ENCODE measurements around the gene GGA2.
"Not testable (repeated sequence)": the region's sequence is repeated elsewhere in the genome, so short reads cannot be mapped to it uniquely, and the experiment has no call there.

GGA2 gene

DNA sequence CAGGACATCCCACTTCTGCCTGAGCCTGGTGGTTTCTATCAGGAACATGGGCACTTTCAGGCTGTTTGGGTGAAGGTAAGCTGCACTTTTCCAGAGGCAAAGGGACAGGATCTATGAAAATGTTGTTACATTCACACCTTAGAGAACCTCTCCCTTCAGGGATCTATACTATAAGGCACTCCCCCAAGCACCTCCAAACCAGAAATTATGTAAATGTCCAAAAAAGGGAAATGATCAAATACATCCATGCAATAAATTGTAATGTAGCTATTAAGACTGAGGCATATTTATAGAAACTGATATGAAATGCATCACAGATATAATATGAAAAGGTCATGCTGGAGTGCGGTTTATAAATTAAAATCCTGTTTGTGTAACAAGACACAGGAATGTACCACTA, 34.0 kb downstream of the GGA2 start:
- DNase-seq (ENCODE audit: low read depth) = no peak

DNA sequence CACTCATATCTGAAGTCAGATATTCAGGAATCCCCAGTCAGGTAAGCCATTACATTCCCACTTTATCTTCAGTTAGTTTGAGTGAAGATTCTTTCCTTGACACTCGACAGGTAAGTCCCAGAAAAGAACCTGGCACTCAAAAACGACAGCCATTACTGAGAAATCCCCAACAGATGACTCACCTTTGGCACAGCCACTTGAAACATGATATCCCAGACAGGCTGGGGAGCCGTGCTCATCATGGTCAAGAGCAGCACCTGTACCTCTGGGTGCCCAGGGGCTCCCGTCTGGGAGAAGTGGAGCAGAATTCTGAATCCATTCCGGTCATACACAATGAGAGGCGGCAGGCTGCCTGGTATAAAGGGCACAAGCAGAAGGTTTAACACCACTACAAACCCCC, 40.5 kb downstream of the GGA2 start:
- no peak for DNase-seq (ENCODE audit: low read depth)

DNA sequence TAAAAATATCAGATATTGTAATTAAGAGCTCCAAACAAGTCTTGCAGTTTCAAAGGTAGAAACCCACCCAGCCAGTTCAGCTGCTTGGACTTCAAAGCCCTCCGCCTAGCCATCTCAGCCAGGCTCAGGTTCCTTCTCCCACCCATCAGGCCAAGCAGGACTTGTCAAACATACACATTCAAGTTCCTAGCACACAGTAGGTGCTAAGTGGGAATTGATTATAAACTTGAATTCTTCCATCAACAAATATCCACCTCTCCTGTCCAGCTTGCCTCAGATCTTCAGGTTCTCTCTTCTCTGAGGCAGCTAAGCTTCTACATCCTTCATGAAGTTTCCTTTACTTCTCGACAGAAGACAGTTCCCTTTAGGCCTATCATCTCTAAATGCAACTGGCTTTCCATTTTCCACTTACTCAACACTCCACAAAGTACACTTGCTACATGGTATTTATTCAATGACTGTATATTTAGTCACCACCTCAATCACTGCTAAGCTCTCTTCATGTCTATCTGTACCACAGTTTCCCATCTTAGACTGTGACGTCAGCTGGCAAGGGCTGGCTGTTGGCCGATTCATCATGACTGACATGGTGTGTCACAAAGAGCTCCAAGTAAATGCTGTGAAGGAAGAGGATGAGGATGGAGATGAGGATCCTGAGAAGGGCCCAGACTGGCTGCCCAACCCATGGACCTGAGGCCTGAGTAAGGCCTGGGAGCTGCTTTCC, 44.0 kb downstream of the GGA2 start:
- no peak for DNase-seq (ENCODE audit: low read depth)

DNA sequence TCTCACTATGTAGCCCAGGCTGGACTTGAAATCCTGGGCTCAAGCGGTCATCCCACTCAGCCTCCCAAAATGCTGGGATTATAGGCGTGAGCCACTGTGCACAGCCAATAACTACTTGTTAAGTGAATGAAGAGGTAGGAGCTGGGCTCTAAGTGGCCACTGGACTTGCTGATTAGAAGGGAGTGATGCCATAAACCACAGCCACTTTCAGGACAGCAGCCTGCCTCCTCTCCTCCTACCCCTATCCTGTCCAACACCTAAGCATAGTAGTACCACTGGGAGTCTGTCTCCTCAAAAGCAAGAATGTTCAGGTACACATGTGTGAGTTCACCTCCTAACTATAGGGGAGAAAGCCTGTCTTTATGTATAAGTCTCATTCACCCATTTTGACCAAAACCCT, 45.1 kb downstream of the GGA2 start:
- no peak for DNase-seq (ENCODE audit: low read depth)

DNA sequence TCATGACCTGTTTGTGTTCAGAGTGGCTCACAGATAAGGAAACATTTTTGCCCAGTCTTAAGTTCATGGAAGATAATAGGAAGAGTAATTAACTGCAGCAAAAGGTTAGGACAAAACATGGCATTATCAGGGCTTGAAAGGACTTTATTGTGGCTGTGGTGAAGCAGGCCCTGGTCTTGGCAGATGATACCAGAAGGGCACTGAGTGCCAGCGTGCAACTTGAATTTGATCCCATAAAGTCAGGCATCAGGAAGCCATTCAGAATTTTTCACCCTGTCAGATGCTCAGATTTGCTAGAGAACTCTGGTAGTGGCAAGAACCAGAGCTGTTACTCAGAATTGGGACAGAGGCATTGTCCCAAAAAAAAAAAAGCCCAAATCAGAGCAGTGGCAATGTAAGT, 46.1 kb downstream of the GGA2 start:
- DNase-seq (ENCODE audit: low read depth) = no peak

DNA sequence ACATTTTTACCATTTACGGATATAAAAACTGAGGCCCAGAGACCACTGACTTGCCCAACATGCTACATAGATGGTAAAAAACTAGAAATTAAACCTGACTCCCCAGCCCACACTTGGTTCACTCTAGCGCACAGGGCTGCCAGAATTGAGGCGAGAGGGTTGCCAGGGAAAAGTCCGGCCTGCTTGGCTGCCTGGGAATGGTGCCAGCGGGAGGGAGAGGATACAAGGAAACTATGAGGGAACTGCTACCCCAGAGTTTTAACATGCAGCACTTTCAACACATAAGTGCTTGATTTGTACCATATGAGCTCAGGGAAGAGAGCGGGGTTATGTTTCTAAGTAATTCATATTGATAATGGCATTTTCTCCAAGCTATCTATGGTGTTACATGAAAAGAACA, 47.3 kb downstream of the GGA2 start:
- DNase-seq (ENCODE audit: low read depth) = not testable (repeated sequence)

DNA sequence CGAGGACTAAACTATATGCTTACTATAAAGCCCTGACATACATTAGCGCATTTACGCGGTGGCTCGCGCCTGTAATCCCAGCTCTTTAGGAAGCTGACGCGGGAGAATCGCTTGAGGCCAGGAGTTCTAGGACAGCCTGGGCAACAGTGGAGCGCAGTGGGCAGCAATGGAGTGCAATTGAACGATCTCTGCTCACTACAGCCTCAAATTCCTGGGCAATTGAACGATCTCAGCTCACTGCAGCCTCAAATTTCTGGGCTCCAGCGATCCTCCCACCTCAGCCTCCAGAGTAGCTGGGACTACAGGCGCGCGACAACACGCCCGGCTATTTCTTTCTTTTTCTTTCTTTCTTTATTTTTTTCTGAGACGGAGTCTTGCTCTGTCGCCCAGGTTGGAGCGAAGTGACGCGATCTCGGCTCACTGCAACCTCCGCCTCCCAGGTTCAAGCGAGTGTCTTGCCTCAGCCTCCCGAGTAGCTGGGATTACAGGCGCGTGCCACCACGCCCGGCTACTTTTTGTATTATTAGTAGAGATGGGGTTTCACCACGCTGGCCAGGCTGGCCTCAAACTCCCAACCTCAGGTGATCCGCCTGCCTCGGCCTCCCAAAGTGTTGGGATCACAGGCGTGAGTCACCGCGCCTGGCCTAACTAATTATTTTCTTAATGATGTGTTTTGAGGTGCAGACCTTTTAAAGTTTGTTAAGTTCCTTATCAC, 56.8 kb downstream of the GGA2 start:
- DNase-seq (ENCODE audit: low read depth) = no peak

DNA sequence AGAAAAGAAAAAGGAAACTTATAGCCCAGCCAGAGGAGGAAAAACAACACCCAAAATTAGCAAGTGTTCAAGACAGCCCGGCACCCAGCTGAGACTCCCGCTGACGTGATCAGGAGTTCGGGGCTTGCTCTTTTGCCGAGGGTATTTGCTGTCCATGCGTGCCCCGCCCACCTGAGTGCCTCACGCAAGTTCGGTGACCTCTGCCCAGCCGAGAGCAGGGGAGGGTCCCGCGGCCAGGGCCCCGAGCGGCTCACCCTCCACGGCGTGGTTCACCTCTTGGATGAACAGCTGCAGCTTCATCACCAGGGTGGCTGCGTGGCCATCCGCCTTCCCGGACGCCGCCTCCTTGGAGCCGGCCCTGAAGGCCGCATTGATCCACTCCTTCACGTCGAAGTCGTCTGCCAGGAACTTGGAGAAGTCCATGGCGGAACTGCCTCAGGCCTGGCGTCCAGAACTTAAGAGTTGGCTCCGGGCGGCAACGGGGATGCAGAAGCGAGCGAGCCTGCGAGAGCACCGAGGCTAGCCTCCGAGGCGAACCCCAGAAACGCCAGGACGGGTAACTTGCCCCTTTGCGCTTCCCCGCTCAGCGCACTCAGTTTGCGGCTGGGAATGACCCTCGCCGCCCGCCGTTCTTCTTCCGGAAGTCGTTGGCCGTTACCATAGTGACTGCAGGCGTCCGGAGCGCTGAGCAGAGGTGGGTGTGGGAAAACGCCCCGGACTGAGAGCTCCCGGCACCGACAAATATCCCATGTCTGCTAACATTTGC, 57.5 kb downstream of the GGA2 start, which contains the start of gene COG7:
TSS of gene COG7 (minus strand) at position 618 of the 766 bp plus-strand sequence. CDS start at position 423, 195 bp downstream.
- peak; percentile 76 for DNase-seq (ENCODE audit: low read depth)

DNA sequence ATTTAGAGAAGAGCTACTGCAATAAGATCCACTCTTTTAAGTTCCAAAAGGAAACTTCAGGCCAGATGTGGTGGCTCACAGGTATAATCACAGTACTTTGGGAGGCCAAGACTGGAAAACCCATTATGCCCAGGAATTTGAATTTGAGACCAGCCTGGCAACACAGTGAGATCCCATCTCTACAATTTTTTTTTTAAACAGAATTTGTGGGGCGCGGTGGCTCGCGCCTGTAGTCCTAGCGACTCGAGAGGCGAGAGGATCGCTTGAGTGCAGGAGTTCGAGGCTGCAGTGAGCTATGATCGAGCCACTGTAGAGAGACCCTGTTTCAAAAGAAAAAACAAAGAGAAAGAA, 58.1 kb downstream of the GGA2 start:
- DNase-seq (ENCODE audit: low read depth) = no peak

DNA sequence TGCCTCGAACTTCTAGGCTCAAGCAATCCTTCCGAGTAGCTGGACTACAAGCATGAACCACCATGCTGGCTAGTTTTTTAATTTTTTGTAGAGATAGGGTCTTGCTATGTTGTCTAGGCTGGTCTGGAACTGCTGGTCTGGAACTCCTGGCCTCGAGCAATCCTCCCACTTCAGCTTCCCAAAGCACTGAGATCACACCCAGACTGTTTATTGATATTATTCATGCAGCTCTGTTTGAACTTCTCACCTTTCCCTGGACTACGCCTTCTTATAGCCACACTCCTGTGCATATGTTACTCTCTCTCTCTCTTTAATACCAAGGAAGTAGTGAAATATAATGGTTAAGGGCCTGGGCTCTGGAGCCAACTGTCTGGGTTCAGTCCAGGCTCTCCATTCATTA, 61.9 kb downstream of the GGA2 start:
- no peak for DNase-seq (ENCODE audit: low read depth)

DNA sequence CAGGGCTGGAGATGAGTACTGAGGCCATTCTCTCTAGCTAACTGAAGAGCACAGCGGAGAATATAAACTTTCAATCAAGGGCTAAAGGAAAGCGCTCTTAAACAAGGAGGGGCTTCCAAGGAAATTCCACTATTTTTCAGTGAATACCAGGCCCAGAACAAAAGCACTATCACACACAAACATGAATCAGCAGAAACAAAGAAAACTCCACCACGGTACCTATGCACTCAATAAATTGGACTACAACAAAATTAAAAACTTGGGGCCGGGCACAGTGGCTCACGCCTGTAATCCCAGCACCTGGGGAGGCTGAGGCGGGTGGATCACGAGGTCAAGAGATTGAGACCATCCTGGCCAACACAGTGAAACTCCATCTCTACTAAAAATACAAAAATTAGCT, 72.8 kb downstream of the GGA2 start:
- not testable (repeated sequence) for DNase-seq (ENCODE audit: low read depth)

DNA sequence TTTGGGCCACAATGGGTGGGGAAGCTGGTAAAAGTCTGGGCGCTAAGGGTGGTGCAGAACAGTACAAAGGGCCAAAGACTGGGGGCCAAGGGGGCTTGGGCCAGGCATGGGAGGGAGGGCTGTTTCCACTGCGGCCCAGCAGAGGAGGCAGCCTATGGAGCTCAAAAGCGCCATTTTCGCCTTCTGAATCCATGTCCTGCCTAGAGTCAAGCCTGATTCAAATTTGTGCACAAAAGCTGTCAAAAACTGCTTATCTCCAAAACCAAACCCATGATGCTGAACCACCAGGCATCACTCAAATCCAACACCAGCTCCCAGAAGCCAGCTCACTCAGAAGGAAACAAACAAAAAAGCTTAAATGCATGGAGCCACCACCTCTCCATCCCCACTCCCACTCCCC, 73.3 kb downstream of the GGA2 start:
- no peak for DNase-seq (ENCODE audit: low read depth)

DNA sequence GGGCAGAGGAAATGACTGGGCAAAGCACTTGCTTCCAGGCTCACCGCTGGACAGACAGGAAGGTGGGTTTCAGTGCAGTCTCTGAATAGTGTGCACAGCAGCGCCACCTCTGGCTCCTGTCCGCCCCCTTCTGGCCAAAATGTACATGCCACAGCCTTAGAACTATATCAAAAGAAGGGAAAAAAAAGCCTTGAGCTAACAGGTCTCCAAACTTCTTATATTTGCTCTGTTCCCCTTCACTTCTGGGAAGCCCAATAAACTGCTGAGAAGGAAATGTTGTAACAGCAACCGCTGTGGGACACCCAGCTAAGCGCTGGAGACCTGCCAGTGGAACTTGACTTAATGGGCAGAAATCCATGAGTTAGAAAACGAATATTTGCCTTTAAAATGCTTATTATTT, 74.8 kb downstream of the GGA2 start:
- peak; percentile 45 for DNase-seq (ENCODE audit: low read depth)

DNA sequence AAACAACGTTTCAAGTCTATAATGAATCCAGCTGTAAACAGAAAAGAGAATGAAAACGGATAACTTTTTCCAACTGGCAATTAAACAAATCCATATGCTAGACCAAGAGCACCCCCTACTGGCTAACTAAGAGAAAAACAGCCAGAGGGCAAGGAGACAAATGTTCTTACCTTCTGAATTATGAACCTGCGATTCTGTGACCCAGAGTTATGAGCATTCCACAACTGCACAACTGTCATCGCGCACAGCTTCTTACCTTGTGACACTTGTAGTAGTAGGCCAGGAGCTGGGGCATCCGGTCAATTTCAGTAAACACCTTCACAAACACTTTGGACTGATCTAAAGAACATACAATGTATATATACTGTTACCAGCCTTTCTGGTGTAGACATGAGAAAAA, 75.9 kb downstream of the GGA2 start:
- DNase-seq (ENCODE audit: low read depth) = no peak

DNA sequence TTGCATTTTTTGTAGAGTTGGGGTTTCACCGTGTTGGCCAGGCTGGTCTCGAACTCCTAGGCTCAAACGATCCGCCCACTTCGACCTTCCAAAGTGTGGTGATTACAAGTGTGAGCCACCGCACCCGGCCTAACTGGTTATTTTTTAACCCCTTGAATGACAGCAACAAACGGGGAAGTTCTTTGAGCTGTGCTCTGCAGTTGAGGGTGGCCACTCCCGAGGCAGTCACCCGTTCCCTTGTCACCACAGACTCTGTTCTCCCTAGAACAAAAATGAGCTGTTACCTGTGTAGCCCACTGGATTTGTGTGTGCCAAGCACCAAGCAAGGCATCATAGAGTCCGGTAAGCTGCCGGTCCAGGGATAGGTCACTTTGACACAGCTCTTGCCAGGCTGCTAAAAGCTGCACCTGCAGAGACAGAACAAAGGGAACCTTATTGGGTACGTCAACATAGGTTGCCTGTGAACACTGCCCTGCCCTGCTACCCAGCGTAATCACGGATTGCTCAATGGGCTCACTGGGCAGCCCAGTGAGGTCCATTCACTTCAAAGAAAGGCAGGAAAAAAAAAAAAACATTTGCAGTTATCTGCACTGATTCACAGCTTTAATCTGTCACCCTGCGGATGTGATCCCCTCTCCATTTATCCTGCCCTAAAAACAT, 76.9 kb downstream of the GGA2 start:
- DNase-seq (ENCODE audit: low read depth) = no peak

DNA sequence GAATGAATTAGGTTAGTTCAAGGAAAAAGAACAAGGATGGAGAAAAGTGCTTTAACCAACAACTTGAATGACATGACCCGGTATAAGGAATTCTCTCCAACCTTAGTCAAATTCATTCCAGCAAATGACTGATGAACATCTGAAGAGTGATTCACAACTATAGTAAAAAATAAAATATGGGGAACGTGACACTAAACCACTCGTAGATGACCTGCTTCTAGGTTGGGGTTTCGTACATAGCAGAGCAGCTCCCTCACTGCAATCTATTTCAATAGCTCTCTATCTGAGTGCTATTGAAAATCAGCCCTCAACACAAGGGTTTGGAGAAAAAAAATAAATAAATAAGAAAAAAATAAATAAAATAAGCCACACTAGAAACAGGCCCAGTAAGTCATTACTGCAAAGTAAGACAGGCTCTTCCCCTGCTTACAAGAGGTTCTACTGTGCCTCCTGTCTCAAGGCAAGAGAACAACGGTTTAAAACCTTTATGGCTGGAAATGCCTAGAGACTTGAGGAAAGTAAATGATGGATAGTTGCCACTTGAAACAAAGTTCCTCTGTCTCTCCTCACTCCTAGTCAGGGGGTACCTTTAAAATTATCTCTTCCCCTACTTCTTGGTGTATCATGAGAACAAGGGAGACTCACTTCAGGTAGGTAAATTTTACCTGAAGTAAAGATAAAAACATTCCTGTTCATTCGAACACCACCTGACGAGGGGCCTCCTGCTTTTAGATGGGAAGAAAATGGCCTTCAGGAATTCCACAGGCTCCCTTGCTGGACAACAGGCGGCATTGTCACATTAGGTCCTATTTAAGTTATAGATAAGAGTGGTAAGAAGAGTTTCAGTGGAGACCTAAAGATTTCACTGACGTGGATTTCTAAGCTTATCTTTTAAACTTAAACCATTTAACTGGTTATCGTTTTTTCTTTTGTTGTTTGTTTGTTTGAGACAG, 77.8 kb downstream of the GGA2 start:
- DNase-seq (ENCODE audit: low read depth) = no peak

DNA sequence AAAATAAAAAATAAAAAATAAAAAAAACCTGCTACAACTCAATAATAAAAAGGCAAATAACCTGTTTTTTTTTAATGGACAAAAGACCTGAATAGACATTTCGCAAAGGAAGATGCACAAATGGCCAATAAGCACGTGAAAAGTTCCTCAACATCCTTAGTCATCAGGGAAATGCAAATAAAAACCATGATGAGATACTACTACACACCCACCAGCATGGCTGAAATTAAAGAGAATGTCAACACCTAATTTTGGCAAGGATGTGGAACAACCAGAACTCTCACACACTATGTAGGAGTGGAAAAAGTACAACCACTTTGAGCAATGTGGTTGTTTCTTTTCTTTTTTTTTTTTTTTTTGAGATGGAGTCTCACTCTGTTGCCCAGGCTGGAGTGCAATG, 81.9 kb downstream of the GGA2 start:
- DNase-seq (ENCODE audit: low read depth) = no peak

DNA sequence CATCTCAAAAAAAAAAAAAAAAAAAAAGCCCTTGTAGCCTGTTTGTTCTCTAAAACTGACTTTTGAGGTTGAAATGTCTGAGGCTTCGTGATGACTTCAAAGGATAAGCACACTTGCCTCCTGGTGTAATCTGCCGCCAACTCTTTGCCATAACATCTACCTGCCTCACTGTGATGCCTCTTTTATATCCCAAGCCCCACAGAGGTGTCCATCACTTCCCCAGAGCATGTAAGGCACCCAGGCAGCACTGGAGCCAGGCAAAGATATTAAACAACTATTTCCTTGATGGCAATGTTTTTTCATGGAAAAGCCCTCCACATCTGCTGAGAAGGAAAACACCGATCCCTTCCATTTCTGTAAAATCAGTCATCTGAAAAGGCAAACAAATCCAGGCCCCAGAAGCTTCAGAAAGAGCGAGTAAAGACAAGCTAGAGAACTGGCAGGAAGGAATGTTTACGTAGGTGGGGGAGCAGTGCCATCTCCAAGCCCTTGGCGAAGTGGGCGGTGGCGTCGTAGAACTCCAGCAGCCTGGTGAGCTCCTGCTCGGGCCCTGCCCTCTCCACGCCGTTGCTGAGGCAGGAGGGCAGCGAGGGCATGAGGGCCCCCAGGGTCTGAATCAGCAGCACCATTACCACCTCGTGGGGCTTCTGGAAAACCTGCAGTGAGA, 85.9 kb downstream of the GGA2 start:
- DNase-seq (ENCODE audit: low read depth) = no peak

DNA sequence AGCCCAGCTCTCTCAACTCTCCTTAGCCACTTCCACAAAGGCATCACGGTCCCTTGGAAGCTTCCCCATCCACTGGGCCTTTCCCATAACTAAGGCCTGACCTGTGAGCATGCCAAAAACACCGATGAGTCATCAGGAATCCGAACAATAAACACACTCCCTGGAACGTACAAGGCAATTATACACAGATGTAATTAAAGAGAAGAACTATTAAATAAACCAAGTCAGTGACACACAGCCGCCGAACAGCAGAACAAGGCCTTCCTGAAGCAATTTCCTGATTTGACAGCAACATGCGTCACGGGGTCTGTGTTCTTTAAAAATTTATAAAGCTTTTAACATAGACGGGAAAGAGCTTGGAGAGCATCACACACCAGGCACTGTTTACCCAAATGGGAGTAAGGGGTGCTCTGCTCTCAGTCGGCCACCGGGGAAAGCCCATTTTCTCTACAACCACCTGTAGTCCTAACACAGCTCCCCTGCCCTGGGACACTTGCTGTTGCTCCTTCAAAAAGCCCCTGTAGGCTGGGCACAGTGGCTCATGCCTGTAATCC, 86.7 kb downstream of the GGA2 start:
- no peak for DNase-seq (ENCODE audit: low read depth)

DNA sequence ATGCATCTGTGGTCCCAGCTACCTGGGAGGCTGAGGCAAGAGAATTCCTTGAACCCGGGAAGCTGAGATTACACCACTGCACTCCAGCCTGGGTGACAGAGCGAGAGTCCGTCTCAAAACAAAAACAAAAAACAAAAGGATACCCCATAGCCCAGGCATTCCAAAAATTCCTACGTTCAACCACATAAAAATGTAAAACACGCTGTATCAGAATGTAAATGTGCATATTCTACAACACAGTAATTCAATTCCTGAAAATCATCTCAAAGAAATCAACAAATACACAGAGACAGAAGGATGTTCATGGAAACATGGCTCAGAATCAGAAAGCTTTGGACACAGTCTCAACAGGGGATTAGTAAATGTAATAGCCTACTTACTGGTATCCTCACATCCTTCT, 90.3 kb downstream of the GGA2 start:
- no peak for DNase-seq (ENCODE audit: low read depth)

DNA sequence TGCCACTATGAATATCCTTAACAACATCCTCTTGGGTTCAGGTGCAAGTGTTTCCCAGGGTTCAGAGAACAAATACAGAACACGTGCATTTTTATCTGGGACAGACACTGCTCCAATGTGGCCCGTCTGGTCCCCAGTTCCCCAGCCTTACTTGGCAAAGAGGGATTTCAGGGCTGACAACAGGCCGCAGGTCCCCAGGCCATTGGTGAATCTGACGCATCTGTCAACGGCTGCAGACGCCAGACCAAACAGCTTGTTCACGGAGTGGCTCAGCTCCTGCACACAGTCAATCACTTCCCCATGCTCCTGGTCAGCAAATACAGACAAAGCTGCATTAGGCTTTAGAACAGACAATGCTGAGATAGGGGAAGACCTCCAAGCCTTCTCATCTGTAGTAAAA, 93.5 kb downstream of the GGA2 start:
- no peak for DNase-seq (ENCODE audit: low read depth)

Data from activated T-cell treated with anti-CD3 and anti-CD28 coated beads for 1 hour (primary cell).